ENCODE data around the gene ENG. TPM values are rescaled to one million over a fixed set of nuclear protein-coding genes. Genes with fewer than 3 reads are reported as not detected.

Gene ENG
- total RNA-seq, 1 donor from 2014 or later, result 0.82 TPM

- no peak for FAIRE-seq
These were observed 35.9 kb downstream of the ENG start for GRCh38 chr9:127818574-127818973.

GRCh38 chr9:127817881-127818434 is 36.5 kb downstream of the ENG start:
- DNase-seq (ENCODE audit: low spot score in 2 of 2) (no peak), FAIRE-seq (no peak)

More at GRCh38 chr9:127818574-127818973, 35.9 kb downstream of the ENG start:
- no peak for DNase-seq (ENCODE audit: low spot score in 2 of 2)

DNA sequence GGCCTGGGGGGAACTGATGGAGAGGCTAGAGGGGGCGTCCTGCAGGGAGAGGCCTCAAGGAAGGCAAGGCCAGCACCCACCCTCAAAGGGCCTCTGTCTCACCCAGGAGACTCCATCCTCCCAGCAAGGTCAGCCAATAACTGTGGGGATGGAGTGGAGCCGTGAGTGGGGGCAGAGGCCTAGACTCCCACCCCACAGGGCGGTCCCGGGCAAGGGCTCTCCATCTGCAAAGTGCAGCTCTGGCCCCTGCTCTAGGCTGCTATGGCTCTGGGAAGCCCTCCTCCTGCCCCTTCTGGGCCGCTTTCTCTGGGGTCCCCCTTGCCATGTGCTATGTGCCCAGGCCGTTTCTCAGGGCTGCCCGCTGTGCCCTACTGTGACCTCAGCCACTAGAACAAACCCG is 37.7 kb downstream of the ENG start:
- DNase-seq (ENCODE audit: low spot score in 2 of 2) (no peak), FAIRE-seq (no peak)

DNA sequence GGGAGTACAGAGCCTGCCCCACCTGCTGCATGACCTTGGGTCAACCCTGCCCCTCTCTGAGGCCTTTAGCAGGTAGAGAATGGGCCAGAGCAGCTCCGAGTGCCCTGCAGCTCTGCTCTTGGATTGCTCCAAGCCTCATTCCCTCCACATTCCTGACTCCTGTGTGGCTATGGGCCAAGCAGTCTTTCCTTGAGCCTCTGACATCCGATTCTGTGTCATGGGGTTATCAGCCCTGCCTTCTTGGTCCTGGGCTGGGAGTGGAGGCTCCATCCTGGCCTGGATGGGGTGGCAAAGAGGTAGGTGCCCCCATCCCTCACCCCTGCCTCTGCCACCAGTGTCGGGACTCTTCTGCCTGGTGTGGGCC is 38.1 kb downstream of the ENG start:
- FAIRE-seq, result no peak
- DNase-seq (ENCODE audit: low spot score in 2 of 2), result no peak

DNA sequence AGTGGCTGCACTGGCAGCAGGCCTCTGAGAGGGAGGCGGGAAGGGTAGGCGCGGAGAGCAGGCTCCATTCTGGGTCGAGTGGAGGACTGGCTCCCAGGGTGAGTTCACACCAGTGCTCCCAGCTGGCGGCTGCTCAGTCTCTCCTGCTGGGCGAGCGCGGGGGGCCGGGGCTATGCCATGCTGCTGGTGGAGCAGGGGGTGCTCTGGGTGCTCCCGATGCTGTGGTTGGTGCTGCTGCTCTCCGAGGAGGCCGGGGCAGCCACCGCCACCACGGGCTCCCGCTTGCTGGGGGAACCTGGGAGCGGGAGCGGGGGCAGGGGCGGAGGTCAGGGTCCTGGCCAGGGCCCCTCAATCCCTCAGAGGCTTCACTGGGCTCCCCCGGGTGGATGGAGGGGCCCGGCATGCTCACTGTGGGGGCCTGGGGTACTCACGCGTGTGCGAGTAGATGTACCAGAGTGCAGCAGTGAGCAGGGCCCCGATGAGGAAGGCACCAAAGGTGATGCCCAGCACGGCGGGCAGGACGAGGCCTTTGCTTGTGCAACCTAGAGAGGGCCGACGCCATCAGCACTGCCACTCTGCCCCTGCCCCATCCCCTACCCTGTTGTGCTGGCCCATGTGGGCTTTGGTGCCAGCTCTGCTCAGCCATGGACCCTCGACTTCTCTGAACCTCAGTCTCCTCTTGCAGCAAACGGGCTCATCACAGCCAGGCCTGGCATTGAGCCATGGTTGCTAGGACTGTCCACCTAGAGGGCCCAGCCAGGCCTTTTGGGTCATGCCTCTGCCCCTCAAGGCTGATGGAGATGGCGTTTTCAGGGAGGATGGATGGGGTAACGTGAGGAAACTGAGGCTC is 38.7 kb downstream of the ENG start:
- no peak for DNase-seq (ENCODE audit: low spot score in 2 of 2)
- FAIRE-seq, result no peak

- DNase-seq (ENCODE audit: low spot score in 2 of 2) (no peak), FAIRE-seq (no peak)
These were observed 39.6 kb downstream of the ENG start for GRCh38 chr9:127814619-127815511.

DNA sequence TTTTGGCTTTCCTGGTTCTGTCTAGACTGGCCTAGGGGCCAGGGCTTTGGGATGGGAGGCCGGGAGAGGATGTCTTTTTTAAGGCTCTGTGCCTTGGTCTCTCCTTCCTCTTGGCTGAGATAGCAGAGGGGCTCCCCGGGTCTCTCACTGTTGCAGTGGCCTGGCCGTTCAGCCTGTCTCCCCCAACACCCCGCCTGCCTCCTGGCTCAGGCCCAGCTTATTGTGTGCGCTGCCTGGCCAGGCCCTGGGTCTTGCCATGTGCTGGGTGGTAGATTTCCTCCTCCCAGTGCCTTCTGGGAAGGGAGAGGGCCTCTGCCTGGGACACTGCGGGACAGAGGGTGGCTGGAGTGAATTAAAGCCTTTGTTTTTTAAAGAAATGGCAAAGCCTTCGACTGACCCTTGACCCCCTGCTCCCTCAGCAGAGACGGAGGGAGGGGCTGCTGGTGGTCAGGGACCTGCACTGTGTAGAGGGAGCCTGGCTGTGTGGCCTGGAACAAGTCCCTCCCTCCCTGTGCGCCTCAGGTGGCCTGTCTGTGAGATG is 40.7 kb downstream of the ENG start:
- DNase-seq (ENCODE audit: low spot score in 2 of 2) (no peak), FAIRE-seq (no peak)

GRCh38 chr9:127812936-127813675 is 41.4 kb downstream of the ENG start:
- FAIRE-seq, result no peak
- DNase-seq (ENCODE audit: low spot score in 2 of 2), result no peak

DNA sequence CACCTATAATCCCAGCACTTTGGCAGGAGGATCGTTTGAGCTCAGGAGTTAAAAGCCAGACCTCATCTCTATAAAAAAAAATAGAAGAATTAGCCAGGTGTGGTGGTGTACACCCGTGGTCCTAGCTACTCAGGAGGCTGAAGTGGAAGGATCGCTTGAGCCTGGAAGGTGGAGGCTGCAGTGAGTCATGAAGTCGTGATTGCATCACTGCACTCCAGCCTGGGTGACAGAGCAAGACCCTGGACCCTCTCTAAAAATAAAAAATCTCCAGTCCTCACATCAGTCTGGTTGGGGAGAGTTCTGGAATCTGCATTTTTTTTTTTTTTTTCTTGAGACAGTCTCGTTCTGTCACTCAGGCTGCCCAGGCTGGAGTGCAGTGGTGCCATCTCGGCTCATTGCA is 42.4 kb downstream of the ENG start:
- FAIRE-seq, result no peak
- DNase-seq (ENCODE audit: low spot score in 2 of 2), result no peak

GRCh38 chr9:127810378-127811187 is 43.9 kb downstream of the ENG start:
- FAIRE-seq, result no peak
- no peak for DNase-seq (ENCODE audit: low spot score in 2 of 2)

GRCh38 chr9:127809540-127810377 is 44.7 kb downstream of the ENG start:
- FAIRE-seq (no peak), DNase-seq (ENCODE audit: low spot score in 2 of 2) (peak; percentile 52 to 64)

- DNase-seq (ENCODE audit: low spot score in 2 of 2) (peak in 1 of 2 donors; percentile 25), FAIRE-seq (no peak)
These were observed 45.4 kb downstream of the ENG start for GRCh38 chr9:127809002-127809539.

DNA sequence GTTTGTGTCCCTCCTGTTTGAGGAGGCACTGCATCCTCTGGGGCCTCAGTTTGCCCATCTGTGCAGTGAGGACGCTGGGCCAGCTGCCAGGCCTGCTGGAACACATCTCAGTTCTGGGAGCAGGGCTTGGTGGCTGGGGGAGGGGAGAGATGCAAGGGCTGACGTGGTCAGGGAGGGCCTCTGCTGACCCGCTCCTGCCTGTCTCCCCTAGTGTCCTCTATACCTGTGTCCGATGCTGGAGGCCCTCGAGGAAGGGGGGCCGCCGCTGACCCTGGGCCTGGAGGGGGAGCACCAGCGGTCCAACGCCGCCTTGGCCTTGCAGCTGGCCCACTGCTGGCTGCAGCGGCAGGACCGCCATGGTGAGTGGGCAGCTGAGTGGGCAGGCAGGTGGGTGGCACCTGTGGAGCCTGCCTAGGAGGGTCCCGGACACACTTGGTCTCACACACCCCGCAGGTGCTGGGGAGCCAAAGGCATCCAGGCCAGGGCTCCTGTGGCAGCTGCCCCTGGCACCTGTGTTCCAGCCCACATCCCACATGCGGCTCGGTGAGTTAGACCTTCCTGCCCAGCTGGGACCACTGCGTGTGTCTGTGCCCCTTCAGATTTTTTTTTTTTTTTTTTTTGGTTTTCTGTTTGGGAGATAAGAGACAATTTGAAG is 46.0 kb downstream of the ENG start:
- FAIRE-seq, result no peak
- DNase-seq (ENCODE audit: low spot score in 2 of 2), result peak in 1 of 2 donors; percentile 14

DNA sequence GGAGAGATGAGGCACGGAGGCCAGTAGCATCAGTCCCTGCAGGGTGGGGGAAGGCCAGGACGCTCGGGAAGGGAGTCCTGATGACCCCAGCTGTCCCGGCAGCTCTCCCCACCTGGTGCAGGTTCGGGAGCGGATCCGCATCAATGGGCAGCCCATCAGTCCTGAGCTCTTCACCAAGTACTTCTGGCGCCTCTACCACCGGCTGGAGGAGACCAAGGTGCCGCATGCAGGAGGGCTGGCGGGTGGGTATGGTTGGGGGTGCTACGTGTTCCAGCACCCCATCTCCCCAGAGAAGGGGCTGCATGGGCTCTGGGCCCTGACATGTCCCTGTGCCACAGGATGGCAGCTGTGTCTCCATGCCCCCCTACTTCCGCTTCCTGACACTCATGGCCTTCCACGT is 47.6 kb downstream of the ENG start:
- DNase-seq (ENCODE audit: low spot score in 2 of 2), result peak in 1 of 2 donors; percentile 22
- FAIRE-seq, result no peak

DNA sequence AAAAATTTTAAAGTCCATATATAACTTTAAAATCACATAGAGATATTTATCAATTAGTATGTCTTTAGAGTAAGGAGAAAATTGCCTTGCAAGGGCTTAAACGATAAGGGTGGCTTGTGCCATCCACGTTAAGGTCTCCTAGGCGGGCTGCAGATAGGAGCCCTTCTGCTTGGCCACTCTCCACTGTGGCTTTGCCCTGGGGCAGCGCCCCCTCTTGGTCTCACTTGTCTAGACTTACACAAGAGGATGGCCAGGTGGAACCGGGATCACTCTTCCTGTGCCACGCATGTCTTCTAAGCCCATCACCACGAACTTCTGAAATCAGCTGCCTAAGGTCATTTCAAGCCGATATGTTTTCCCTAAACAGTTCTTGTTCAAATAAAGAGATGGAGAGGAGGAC is 48.8 kb downstream of the ENG start:
- FAIRE-seq, result no peak
- peak in 1 of 2 donors; percentile 19 for DNase-seq (ENCODE audit: low spot score in 2 of 2)

GRCh38 chr9:127803507-127804352 is 50.7 kb downstream of the ENG start:
- DNase-seq (ENCODE audit: low spot score in 2 of 2) (no peak), FAIRE-seq (no peak)
